Testis (tissue), 2 donors: ENCODE measurements around the gene DDR2.

Experiments
- POLR2A ChIP-seq: fragments of 450-650 bp; IDR thresholded peaks from one replicate; pipeline ENCODE4 v1.6.1; 2017; ENCODE audit warnings: antibody characterized with exemption, mild to moderate bottlenecking, moderate library complexity
- TF ChIP-seq, protein P1 (sequence below), 3 experiments: fragments of 450-650 bp in 2 of 3; fragments of 200-600 bp in 1 of 3; sonication (generic) in 1 of 3; IDR thresholded peaks; one replicate each; pipeline ENCODE4 v1.5.1; 2016 to 2019; ENCODE audit warnings: antibody characterized with exemption in 3 of 3, mild to moderate bottlenecking in 2 of 3, moderate library complexity in 1 of 3

DNA sequence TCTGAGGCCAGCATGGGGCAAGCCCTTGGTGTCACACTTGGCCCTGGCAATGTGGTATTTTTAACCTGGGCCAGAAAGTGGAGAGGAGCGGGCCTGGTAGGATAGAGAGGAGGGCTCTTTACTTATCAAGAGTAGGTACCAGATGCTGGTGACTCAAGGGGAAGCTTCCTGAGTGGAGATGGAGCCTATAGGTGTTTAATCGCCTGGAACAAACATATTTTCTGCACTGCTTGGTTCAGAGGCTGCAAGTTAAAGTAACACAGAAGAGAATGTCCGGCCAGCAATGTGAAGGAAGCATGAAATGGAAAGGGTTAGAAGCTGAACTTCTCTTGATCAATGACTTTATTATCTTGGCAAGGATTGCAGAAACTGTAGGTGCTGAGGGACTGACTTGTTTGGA, 74.3 kb downstream of the DDR2 start:
- no peak for TF ChIP-seq POLR2A
- TF ChIP-seq, protein P1, sequence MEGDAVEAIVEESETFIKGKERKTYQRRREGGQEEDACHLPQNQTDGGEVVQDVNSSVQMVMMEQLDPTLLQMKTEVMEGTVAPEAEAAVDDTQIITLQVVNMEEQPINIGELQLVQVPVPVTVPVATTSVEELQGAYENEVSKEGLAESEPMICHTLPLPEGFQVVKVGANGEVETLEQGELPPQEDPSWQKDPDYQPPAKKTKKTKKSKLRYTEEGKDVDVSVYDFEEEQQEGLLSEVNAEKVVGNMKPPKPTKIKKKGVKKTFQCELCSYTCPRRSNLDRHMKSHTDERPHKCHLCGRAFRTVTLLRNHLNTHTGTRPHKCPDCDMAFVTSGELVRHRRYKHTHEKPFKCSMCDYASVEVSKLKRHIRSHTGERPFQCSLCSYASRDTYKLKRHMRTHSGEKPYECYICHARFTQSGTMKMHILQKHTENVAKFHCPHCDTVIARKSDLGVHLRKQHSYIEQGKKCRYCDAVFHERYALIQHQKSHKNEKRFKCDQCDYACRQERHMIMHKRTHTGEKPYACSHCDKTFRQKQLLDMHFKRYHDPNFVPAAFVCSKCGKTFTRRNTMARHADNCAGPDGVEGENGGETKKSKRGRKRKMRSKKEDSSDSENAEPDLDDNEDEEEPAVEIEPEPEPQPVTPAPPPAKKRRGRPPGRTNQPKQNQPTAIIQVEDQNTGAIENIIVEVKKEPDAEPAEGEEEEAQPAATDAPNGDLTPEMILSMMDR (IDR thresholded peaks at IDR 0.05), result no peak
